HepG2 (cell line): ENCODE results near the gene HID1. TPM values are rescaled to one million over a fixed set of nuclear protein-coding genes. Genes with fewer than 3 reads are reported as not detected.

Source experiments
- ATF4 ChIP-seq, 2 experiments: fragments of 450-650 bp in 1 of 2; sonication (generic) in 1 of 2; formaldehyde crosslinking; IDR thresholded peaks; 2 replicates each; pipeline versions ENCODE4 v1.5.0 to v1.8.0; 2020 to 2022; ENCODE audit warnings: mild to moderate bottlenecking in 1 of 2, missing genetic modification reagents in 1 of 2
- ATF7-NPFF ChIP-seq: sonication (generic); formaldehyde crosslinking; IDR thresholded peaks from 2 replicates; pipeline ENCODE4 v1.8.1; 2023; ENCODE audit warnings: mild to moderate bottlenecking, low read depth, missing genetic modification reagents, moderate library complexity
- EP300 ChIP-seq, 3 experiments: sonication (generic) in 1 of 3; formaldehyde crosslinking in 1 of 3; IDR thresholded peaks; 2 replicates each; pipeline versions ENCODE4 v1.5.1 to v1.6.1; 2011 to 2020; ENCODE audit warnings: low read depth in 2 of 3, low read length in 2 of 3, borderline replicate concordance in 1 of 3, improper control_type of control experiment in 1 of 3, mild to moderate bottlenecking in 1 of 3, missing genetic modification reagents in 1 of 3, moderate library complexity in 1 of 3
- HMGXB4 ChIP-seq, 2 experiments: sonication (generic) in 1 of 2; formaldehyde crosslinking in 1 of 2; IDR thresholded peaks; 2 replicates each; pipeline versions ENCODE4 v1.4.0 to v1.6.1; 2018 to 2020; ENCODE audit warnings: missing genetic modification reagents in 2 of 2, borderline replicate concordance in 1 of 2, low read depth in 1 of 2, mild to moderate bottlenecking in 1 of 2, missing biosample characterization in 1 of 2
- HNRNPK ChIP-seq: fragments of 200-400 bp; formaldehyde crosslinking; IDR thresholded peaks from 2 replicates; pipeline ENCODE4 v1.6.1; 2018; ENCODE audit warnings: low read length, low read depth, moderate library complexity, mild to moderate bottlenecking; ENCODE audit not compliant: poor library complexity, severe bottlenecking
- HNRNPLL ChIP-seq: fragments of 200-400 bp; formaldehyde crosslinking; IDR thresholded peaks from 2 replicates; pipeline ENCODE4 v1.6.1; 2017; ENCODE audit warnings: mild to moderate bottlenecking, low read depth, low read length; ENCODE audit not compliant: poor library complexity, severe bottlenecking
- IRX3 ChIP-seq: sonication (generic); formaldehyde crosslinking; IDR thresholded peaks from 2 replicates; pipeline ENCODE4 v1.8.1; 2023; ENCODE audit warnings: mild to moderate bottlenecking, low read depth, missing genetic modification reagents, borderline replicate concordance
- KDM4B ChIP-seq: sonication (generic); formaldehyde crosslinking; IDR thresholded peaks from 2 replicates; pipeline ENCODE4 v1.4.0; 2020; ENCODE audit warnings: missing genetic modification reagents
- KMT2A ChIP-seq: sonication (generic); formaldehyde crosslinking; IDR thresholded peaks from 2 replicates; pipeline ENCODE4 v1.4.0; 2020; ENCODE audit warnings: missing genetic modification reagents
- MAX ChIP-seq: IDR thresholded peaks from 2 replicates; pipeline ENCODE4 v1.6.1; 2012; ENCODE audit warnings: inconsistent platforms
- YEATS4 ChIP-seq: sonication (generic); formaldehyde crosslinking; IDR thresholded peaks from 2 replicates; pipeline ENCODE4 v1.4.0; 2020; ENCODE audit warnings: missing genetic modification reagents, borderline replicate concordance
- ZEB1 ChIP-seq: IDR thresholded peaks from 2 replicates; pipeline ENCODE4 v1.6.1; 2012; ENCODE audit warnings: mild to moderate bottlenecking, low read depth, inconsistent platforms; ENCODE audit not compliant: insufficient replicate concordance
- ZFP36L1 ChIP-seq: sonication (generic); formaldehyde crosslinking; IDR thresholded peaks from 2 replicates; pipeline ENCODE4 v1.8.0; 2022; ENCODE audit warnings: mild to moderate bottlenecking, missing genetic modification reagents, moderate library complexity
- ZGPAT ChIP-seq: IDR thresholded peaks from 2 replicates; pipeline ENCODE4 v1.6.1; 2016; ENCODE audit warnings: mild to moderate bottlenecking
- ZNF101 ChIP-seq: sonication (generic); formaldehyde crosslinking; IDR thresholded peaks from 2 replicates; pipeline ENCODE4 v1.4.0; 2020; ENCODE audit warnings: mild to moderate bottlenecking, low read depth, missing genetic modification reagents, borderline replicate concordance
- ZNF580 ChIP-seq: IDR thresholded peaks from 2 replicates; pipeline ENCODE4 v1.6.1; 2016; ENCODE audit warnings: low read depth, borderline replicate concordance
- ZNF687 ChIP-seq: sonication (generic); formaldehyde crosslinking; IDR thresholded peaks from 2 replicates; pipeline ENCODE4 v1.5.1; 2020; ENCODE audit warnings: mild to moderate bottlenecking, missing genetic modification reagents, moderate library complexity
- polyA plus RNA-seq, 8 experiments: library from polyadenylated mRNA; depleted of rRNA in 3 of 8; stranded (reverse) in 7 of 8; unstranded in 1 of 8; fragments of >200 nt; fragmentation: Illumina TruSeq in 4 of 8; extraction: Trizol in 4 of 8; gene quantifications; 2 replicates each; pipeline versions ENCODE4 v1.2.1 to v1.2.3, GENCODE V29; 2011 to 2016; ENCODE audit warnings: low read depth in 4 of 8, missing spikeins in 1 of 8, mixed read lengths in 1 of 8; ENCODE audit not compliant: insufficient read depth in 1 of 8
- total RNA-seq, 5 experiments: library from RNA; depleted of rRNA; stranded (reverse); fragments of >200 nt; fragmentation: Illumina TruSeq; extraction: Trizol; gene quantifications; 2 replicates each; pipeline ENCODE4 v1.2.3, GENCODE V29; 2016; ENCODE audit warnings: low read depth in 1 of 5

Gene HID1
- total and polyA plus RNA-seq, 2 of the 13 experiments (the other 11 are each of a cell fraction or from before 2014, with no cell fraction given) = 2.1 to 10.6 TPM

- TF ChIP-seq ZFP36L1 (CRISPR knock-in tag) (peak; percentile 43; the same call in 1 of the 2 replicates), ATF7-NPFF (CRISPR knock-in tag) (peak; percentile 91), ZNF687 (CRISPR knock-in tag) (peak; percentile 82), IRX3 (CRISPR knock-in tag) (peak; percentile 63; the same call in 1 of the 2 replicates), YEATS4 (peak; percentile 32; the same call in 1 of the 2 replicates), HMGXB4 (CRISPR knock-in tag; IDR thresholded peaks at IDR 0.05; ENCODE audit: borderline replicate concordance in 1 of 2, low read depth in 1 of 2) (peak; percentile 56 to 60; a peak in 1 of 4 replicates), HNRNPK (peak; percentile 26), ZNF580 (CRISPR knock-in tag) (peak; percentile 83; the same call in 1 of the 2 replicates), ZGPAT (CRISPR knock-in tag) (peak; percentile 22; the same call in 1 of the 2 replicates), HNRNPLL (no peak), EP300 (IDR thresholded peaks at IDR 0.05; ENCODE audit: low read depth in 2 of 2, low read length in 2 of 2) (no peak), EP300 (CRISPR knock-in tag; IDR thresholded peaks at IDR 0.05; ENCODE audit: borderline replicate concordance) (no peak), ZEB1 (no peak), KDM4B (CRISPR knock-in tag) (0 out of 2 replicates have a peak, but pooled peaks have one; percentile 52), ATF4 (CRISPR knock-in tag; IDR thresholded peaks at IDR 0.05) (peak in 1 of 2 experiments; percentile 24; a peak in 1 of 4 replicates), MAX (peak; percentile 98), KMT2A (no peak), ZNF101 (no peak)
These were observed 48.9 kb downstream of the HID1 start (continued) for GRCh38 chr17:74923538-74924249.
